ENCODE measurements around the gene NOX1.
"Not testable (repeated sequence)": the region's sequence is repeated elsewhere in the genome, so short reads cannot be mapped to it uniquely, and the experiment has no call there.

The NOX1 gene

DNA sequence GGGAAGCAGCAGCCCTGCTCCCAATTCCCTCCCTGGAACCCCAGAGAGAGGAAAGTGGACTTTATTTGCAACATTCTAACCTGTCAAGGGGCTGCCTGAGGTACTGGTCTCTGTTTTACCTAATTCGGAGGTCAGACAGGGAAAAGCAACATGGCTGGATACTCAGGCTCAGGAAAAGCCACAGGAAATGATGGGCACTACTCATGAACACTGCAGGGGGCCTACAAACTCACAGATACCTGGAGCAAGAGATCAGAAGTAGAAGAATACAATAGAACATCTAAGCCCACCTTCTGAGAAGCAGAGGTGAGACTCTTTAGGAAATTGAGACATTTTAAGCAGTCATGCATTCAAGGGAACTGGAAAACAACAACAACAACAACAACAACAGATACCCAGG, 69.4 kb downstream of the NOX1 start:
- no peak overlapping the region for H3K4me3 ChIP-seq (ENCODE audit: low read depth, low read length)
- DNase-seq (ENCODE audit: low read depth): no peak
- no peak for TF ChIP-seq POLR2A (IDR thresholded peaks at IDR 0.05; ENCODE audit: extremely low read depth, insufficient read length)

DNA sequence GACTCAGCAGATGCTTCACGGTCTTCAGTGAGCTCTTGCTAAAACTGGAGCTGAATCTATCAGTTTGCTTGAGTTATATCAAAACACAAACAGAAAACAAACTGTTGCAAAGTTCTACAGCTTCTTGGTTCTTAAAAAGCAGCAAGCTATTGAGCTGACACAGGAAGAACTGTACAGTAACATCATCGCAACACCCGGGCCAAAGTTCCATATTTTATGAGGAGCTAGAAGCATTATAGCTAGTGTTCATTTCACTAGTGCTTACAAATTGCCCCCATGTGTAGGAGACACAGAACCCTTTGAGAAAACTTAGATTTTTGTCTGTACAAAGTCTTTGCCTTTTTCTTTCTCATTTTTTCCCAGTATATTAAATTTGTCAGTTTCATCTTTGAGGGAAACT, 71.3 kb downstream of the NOX1 start:
- TF ChIP-seq POLR2A (IDR thresholded peaks at IDR 0.05; ENCODE audit: extremely low read depth, insufficient read length): no peak
- no peak for TF ChIP-seq MYC (IDR thresholded peaks at IDR 0.05; ENCODE audit: low read depth, low read length)
- TF ChIP-seq, protein P1, sequence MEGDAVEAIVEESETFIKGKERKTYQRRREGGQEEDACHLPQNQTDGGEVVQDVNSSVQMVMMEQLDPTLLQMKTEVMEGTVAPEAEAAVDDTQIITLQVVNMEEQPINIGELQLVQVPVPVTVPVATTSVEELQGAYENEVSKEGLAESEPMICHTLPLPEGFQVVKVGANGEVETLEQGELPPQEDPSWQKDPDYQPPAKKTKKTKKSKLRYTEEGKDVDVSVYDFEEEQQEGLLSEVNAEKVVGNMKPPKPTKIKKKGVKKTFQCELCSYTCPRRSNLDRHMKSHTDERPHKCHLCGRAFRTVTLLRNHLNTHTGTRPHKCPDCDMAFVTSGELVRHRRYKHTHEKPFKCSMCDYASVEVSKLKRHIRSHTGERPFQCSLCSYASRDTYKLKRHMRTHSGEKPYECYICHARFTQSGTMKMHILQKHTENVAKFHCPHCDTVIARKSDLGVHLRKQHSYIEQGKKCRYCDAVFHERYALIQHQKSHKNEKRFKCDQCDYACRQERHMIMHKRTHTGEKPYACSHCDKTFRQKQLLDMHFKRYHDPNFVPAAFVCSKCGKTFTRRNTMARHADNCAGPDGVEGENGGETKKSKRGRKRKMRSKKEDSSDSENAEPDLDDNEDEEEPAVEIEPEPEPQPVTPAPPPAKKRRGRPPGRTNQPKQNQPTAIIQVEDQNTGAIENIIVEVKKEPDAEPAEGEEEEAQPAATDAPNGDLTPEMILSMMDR (IDR thresholded peaks at IDR 0.05; ENCODE audit: low read depth, low read length): no peak
- TF ChIP-seq, protein P2, sequence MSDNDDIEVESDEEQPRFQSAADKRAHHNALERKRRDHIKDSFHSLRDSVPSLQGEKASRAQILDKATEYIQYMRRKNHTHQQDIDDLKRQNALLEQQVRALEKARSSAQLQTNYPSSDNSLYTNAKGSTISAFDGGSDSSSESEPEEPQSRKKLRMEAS (IDR thresholded peaks at IDR 0.05; ENCODE audit: low read depth, low read length): no peak

DNA sequence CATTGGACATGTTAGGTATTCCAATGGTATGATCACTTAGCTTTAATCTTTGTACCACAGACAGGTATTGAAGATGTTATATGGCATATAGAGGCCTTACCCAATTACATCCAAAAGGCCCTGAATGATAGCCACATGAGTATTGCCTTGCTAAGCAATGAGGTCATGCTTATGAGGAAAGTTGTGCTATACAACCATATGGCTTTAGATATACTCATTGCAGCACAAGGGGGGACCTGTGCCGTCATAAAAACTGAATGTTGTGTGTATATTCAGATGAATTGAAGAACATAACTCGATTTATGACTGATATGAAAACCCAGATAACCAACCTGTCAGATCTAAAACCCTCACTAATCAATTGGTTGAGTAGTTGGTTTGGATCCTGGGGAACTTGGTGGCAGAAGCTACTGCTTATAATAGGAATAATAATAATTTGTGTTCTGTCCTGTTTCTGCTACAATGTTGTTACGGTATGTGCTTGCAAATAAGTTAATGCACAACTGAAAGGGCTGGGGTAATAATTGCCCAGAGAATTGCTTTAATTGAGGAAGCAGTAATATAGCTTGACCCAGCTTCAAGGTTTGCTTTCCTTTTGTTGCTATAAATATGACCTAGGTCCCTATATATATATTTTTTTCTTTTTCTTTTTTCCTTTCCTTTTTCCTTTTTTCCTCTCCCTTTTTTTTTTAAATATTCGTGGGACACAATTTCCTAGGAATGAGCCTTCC, 75.5 kb downstream of the NOX1 start:
- H3K4me3 ChIP-seq (ENCODE audit: low read depth, low read length): no peak overlapping the region
- DNase-seq (ENCODE audit: low read depth): no peak
- TF ChIP-seq, protein P1 (IDR thresholded peaks at IDR 0.05; ENCODE audit: low read depth, low read length): no peak
- TF ChIP-seq, protein P2 (IDR thresholded peaks at IDR 0.05; ENCODE audit: low read depth, low read length): no peak
- TF ChIP-seq POLR2A (IDR thresholded peaks at IDR 0.05; ENCODE audit: extremely low read depth, insufficient read length) (no peak), MYC (IDR thresholded peaks at IDR 0.05; ENCODE audit: low read depth, low read length) (no peak)

More for the DNA sequence above, 71.3 kb downstream of the NOX1 start:
- no peak for DNase-seq (ENCODE audit: low read depth)
- no peak overlapping the region for H3K4me3 ChIP-seq (ENCODE audit: low read depth, low read length)

DNA sequence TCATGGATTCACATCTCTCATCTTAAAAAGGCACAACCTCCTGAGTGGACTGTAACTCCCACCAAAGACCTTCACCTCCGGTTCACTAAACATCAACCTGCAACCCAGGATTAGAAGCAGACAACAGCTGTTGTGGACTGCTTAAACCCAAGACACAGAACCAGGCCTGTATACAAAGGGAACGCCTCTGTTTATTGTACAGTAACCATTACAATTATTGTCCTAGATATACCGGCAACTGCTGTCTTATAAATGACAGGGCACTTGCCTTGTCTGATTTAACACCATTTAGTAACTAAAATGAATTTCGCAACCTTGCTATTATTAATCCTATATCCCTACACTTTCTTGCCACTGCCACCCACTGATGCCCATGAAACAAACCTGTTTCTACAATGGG, 76.8 kb downstream of the NOX1 start:
- TF ChIP-seq, protein P1 (IDR thresholded peaks at IDR 0.05; ENCODE audit: low read depth, low read length): no peak
- TF ChIP-seq, protein P2 (IDR thresholded peaks at IDR 0.05; ENCODE audit: low read depth, low read length): no peak
- TF ChIP-seq POLR2A (IDR thresholded peaks at IDR 0.05; ENCODE audit: extremely low read depth, insufficient read length): no peak
- no peak overlapping the region for H3K4me3 ChIP-seq (ENCODE audit: low read depth, low read length)
- no peak for DNase-seq (ENCODE audit: low read depth)

DNA sequence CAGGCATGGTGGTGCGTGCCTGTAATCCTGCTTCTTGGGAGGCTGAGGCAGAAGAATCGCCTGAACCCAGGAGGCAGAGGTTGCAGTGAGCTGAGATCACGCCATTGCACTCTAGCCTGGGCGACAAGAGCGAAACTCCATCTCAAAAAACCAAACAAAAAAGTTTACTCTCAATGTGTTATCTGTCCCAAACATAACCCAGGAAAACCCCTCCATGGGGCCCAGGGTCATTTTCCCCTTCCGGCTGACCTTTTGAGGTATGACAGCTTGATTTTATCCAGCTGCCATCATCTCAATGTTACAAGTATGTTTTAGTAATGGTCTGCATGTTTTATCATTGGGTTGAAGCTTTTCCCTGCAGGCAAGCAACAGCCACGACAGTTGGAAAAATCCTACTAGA, 77.8 kb downstream of the NOX1 start:
- DNase-seq (ENCODE audit: low read depth); H3K4me3 ChIP-seq (ENCODE audit: low read depth, low read length): not testable (repeated sequence)

Data from NB4 (cell line).